Stomach smooth muscle (tissue), 2 donors: ENCODE data around the gene ABHD2.

Source experiments
- H3K27ac ChIP-seq: one replicate; pipeline ENCODE4 v1.7.0; 2013; ENCODE audit warnings: mild to moderate bottlenecking, low read length, inconsistent platforms
- H3K27me3 ChIP-seq, 2 donors: one replicate each; pipeline ENCODE4 v1.7.0; 2013; ENCODE audit warnings: low read length in 2 of 2; ENCODE audit not compliant: insufficient read depth in 2 of 2, control insufficient read depth in 1 of 2
- H3K36me3 ChIP-seq, 2 donors: one replicate each; pipeline ENCODE4 v1.7.0; 2013; ENCODE audit warnings: low read length in 2 of 2; ENCODE audit not compliant: control insufficient read depth in 2 of 2, insufficient read depth in 2 of 2
- H3K4me1 ChIP-seq: one replicate; pipeline ENCODE4 v1.7.0; 2013; ENCODE audit warnings: low read length; ENCODE audit not compliant: control insufficient read depth, insufficient read depth
- H3K4me3 ChIP-seq, 2 donors: one replicate each; pipeline ENCODE4 v1.7.0; 2013; ENCODE audit warnings: low read length in 2 of 2
- H3K9ac ChIP-seq, 2 donors: one replicate each; pipeline ENCODE4 v1.7.0; 2013; ENCODE audit warnings: low read length in 2 of 2, mild to moderate bottlenecking in 1 of 2
- H3K9me3 ChIP-seq, 2 donors: one replicate each; pipeline ENCODE4 v1.7.0; 2013; ENCODE audit warnings: low read length in 2 of 2; ENCODE audit not compliant: control insufficient read depth in 2 of 2
- donor health status: healthy.
- donor health status: Pancreatic carcinoma.

ABHD2 gene

DNA sequence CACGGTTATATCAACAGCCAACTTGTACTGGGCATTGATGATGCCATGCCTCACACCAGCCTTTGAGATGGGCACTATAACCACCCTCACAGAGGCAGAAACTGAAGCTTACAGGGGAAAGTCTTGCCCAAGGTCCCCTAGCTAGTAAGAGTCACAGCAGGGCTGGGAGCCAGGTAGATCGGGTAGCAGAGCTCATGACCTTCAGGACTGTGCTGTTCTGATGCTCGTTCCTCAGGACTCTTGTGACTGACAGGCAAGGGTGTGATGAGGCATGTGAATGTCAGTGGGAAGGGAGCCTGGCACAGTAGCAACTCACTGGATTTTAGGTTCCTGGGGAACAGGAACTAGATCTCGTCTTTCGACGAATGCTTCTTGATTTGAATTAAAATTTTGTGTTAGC, 67.4 kb downstream of the ABHD2 start:
- no peak overlapping the region for H3K9ac ChIP-seq
- H3K4me1 ChIP-seq, result no peaks in the 10 kb centered on the region
- no peaks in the 10 kb centered on the region for H3K27me3 ChIP-seq
- no peak overlapping the region for H3K27ac ChIP-seq
- no peak overlapping the region for H3K4me3 ChIP-seq
- no peaks in the 10 kb centered on the region for H3K9me3 ChIP-seq
- H3K36me3 ChIP-seq, result peaks cover 24 to 26% of the 10 kb centered on the region in 2 donors

GRCh38 chr15:89157061-89157460, 68.8 kb downstream of the ABHD2 start:
- peaks cover 21% of the 10 kb centered on the region in 2 donors for H3K36me3 ChIP-seq
- H3K4me3 ChIP-seq, result no peak overlapping the region
- no peaks in the 10 kb centered on the region for H3K27me3 ChIP-seq
- H3K4me1 ChIP-seq, result no peaks in the 10 kb centered on the region
- no peak overlapping the region for H3K9ac ChIP-seq
- H3K9me3 ChIP-seq, result no peaks in the 10 kb centered on the region
- H3K27ac ChIP-seq, result no peak overlapping the region

DNA sequence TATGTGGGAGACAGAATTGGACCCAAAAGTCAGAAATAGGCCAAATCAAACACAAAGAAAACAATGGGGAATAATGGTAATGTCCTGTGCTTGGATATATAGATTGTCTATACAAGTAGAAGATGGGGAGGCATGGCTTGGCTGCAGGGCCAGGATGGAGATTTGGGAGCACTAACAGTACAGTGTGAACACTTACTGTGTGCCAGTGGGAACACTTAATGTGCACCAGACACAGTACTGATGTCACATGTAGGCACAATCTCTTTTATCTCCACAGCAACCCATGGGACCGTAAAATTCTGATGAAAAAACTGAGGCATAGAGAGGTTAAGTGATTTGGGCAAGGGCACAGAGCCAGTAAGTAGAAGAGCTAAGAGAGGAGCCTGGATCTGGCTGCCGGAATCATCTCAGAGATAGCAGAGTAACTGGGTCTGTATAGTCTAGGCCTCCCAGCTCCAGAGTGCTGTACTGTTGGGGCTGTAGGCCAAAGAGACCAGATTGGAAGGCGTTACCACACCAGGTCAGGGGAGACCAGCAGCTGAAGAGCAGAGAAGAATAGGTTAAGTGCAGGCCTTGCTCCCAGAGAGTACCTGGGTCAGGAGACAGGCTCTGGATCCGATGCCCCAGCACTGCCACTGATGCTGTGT, 69.8 kb downstream of the ABHD2 start:
- Histone ChIP-seq H3K27me3 (no peaks in the 10 kb centered on the region), H3K4me1 (no peaks in the 10 kb centered on the region), H3K9me3 (no peaks in the 10 kb centered on the region), H3K9ac (no peak overlapping the region), H3K36me3 (peaks cover 13 to 17% of the 10 kb centered on the region in 2 donors), H3K4me3 (no peak overlapping the region), H3K27ac (no peak overlapping the region)

DNA sequence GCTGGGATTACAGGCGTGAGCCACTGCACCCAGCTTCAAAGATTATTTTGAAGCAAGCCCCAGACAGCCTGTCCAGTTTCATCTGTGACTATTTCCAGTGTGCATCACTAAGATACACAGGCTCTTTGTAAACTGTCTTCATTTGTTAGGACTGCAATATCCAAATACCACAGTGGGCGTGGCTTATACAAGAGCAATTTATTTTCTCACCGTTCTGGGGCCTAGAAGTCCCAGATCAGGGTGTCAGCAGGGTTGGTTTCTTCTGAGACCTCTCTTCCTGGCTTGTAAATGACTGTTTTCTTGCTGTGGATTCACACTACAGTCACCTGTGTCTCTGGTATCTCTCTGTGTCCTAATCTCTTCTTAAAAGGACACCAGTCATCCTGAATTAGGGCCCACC, 73.4 kb downstream of the ABHD2 start:
- H3K36me3 ChIP-seq, result peaks cover 5% of the 10 kb centered on the region in 2 donors
- no peak overlapping the region for H3K9ac ChIP-seq
- H3K4me3 ChIP-seq, result no peak overlapping the region
- peaks cover 14% of the 10 kb centered on the region for H3K4me1 ChIP-seq
- H3K27ac ChIP-seq, result no peak overlapping the region
- no peaks in the 10 kb centered on the region for H3K27me3 ChIP-seq
- no peaks in the 10 kb centered on the region for H3K9me3 ChIP-seq

DNA sequence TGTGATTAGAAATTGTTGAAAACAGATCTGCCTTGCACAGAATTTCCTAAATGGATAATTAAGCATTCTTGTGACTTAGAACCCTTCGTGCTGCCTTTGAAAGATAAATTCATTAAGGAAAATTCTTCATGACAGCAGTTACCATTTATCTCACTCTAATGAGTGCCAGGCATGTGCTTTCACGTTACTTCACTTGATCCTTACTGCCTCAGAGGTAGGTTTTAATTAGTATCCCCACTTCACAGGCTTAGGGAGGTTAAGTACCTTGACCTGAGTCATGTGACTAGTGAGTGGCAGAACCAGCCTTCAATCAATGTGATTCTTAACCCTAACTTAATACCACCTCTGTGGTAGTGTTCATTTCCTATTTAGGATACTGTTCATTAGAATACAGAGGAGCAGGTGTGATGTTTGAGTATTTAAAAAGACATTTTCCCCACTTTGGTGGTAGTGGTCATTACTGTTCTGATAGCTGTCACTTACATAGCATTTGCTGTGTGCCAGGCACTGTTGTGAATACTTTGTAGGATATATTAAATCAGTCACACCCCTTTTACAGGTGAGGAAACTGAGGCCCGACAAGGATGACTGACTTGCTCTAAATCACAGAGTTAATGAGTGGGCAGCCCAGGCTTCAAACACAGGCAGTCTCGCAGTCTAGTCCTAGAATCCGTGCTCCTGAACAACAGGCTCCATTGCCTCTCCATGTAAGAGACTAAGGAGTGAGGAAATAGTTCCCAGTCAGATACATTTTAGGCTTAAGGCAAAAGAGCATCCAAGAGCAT, 75.2 kb downstream of the ABHD2 start:
- no peak overlapping the region for H3K4me3 ChIP-seq
- peaks cover 0 to 5% of the 10 kb centered on the region in 2 donors for H3K36me3 ChIP-seq
- peaks cover 20% of the 10 kb centered on the region for H3K4me1 ChIP-seq
- no peaks in the 10 kb centered on the region for H3K27me3 ChIP-seq
- H3K9me3 ChIP-seq, result no peaks in the 10 kb centered on the region
- H3K27ac ChIP-seq, result no peak overlapping the region
- H3K9ac ChIP-seq, result no peak overlapping the region

DNA sequence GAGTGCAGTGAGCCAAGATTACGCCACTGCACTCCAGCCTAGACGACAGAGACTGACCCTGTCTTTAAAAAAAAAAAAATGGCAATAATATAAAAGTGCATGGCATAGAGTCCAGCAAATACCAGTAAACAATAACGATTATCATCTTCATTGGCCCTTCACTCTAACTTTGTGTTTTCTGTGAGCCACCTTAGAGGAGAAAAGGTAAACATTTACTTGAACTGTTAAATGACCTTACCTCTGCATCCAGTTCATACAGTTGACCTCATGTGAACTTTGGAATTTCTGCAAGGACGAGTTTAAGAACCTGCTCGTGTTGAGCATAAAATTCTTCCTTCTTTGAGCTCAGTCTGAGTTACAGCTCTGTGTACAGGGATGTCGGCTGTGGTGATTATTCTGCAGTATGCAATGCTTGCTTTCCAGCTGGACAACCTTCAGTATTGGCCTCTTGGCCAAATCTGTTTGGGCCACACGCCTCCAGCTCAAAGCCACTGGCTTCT, 76.5 kb downstream of the ABHD2 start:
- Histone ChIP-seq H3K36me3 (peaks cover 0 to 3% of the 10 kb centered on the region in 2 donors), H3K27me3 (no peaks in the 10 kb centered on the region), H3K4me1 (peaks cover 20% of the 10 kb centered on the region), H3K9ac (no peak overlapping the region), H3K4me3 (no peak overlapping the region), H3K27ac (no peak overlapping the region), H3K9me3 (no peaks in the 10 kb centered on the region)

- Histone ChIP-seq H3K4me3 (no peak overlapping the region), H3K9me3 (no peaks in the 10 kb centered on the region), H3K36me3 (peaks cover 0 to 3% of the 10 kb centered on the region in 2 donors), H3K9ac (no peak overlapping the region), H3K4me1 (peaks cover 20% of the 10 kb centered on the region), H3K27me3 (no peaks in the 10 kb centered on the region), H3K27ac (no peak overlapping the region)
These were observed 77.4 kb downstream of the ABHD2 start for GRCh38 chr15:89165677-89166076.

DNA sequence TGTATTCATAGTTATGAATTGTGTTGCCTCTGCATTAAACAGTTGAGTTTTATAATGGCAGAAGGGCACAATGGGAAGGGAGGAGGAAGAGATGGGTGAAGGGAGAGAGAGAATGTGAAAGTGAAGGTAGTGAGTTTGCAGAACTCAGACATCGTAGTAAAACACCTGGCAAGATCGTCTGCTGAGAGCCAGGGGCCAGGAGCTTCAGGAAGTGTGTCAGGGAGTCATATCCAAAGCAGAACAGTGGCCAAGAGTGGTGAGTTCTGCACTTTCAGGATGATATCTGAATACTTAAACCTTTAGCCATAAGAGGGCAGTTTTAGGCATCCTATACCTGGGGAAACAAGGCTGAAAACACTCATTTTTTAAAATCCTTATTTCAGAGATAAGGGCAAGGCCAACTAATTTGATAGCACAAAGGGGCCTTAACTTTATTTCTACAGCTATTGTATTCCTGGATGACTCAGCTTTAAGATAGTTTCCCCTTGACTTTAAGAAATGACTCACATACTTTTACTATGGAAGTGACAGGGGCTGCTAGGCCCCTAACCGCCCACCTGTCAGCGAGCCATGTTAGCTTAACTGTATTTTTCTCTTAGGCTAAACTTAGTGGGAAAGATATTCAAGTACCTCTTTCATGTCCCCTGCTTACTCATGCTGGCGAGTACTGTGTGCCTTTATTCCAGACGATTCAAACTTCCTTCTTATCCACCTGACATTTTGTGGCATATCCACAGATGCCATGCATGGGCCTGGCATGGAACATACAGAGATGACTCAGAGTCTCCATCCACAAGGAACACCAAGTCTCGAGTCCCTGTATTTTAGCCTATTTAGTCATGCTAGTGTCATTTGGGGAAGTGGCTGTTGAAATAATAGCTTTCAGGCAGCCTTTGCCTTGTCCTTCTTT, 79.3 kb downstream of the ABHD2 start:
- no peak overlapping the region for H3K9ac ChIP-seq
- peaks cover 20% of the 10 kb centered on the region for H3K4me1 ChIP-seq
- H3K36me3 ChIP-seq, result peaks cover 3 to 4% of the 10 kb centered on the region in 2 donors
- no peak overlapping the region for H3K27ac ChIP-seq
- no peaks in the 10 kb centered on the region for H3K9me3 ChIP-seq
- no peak overlapping the region for H3K4me3 ChIP-seq
- H3K27me3 ChIP-seq, result no peaks in the 10 kb centered on the region

DNA sequence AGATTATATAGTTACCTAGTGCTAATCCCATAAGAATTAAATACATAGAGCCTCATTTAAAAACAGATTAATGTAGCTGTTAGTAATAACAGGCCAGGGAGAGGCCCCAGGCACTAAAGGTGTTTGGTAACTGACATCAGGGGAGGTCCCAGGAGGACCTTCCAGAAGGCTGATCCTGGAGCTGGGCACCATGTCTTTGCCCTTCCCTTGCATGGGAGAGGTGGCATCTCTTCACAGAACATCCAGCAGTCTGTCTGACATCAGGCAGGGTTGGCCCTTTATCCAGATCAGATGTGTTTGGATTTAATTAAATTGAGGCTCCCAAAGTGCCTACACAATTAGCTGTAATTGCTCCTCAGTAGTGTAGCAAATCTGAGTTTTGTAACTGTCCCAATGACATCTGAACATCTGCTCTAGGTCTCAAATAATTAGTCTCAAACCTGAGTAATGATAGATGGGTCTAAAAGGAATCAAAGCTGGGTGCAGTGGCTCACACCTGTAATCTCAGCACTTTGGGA, 80.1 kb downstream of the ABHD2 start:
- Histone ChIP-seq H3K4me1 (peaks cover 22% of the 10 kb centered on the region), H3K36me3 (peaks cover 3 to 5% of the 10 kb centered on the region in 2 donors), H3K9me3 (no peaks in the 10 kb centered on the region), H3K9ac (no peak overlapping the region), H3K27ac (no peak overlapping the region), H3K27me3 (no peaks in the 10 kb centered on the region), H3K4me3 (no peak overlapping the region)

DNA sequence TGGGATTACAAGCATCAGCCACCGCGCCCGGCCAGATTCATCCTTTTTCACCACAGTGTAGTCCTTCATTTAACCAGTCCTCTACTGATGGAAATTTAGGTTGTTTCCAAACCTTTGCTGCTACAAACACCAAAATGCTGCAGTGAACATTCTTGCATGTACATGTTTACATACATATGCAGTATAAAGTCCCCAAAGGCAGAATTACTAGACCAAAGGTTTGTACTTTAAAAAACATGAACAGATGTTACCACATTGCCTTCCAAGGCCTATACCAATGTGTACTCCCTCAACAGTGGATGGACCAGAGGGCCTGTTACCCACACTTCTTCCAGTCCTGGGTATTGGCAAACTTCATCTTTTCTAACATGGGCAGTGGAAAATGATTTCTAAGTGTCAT, 82.1 kb downstream of the ABHD2 start:
- Histone ChIP-seq H3K36me3 (peaks cover 5 to 7% of the 10 kb centered on the region in 2 donors), H3K27me3 (no peaks in the 10 kb centered on the region), H3K9ac (no peak overlapping the region), H3K4me3 (no peak overlapping the region), H3K27ac (no peak overlapping the region), H3K9me3 (no peaks in the 10 kb centered on the region), H3K4me1 (peaks cover 16% of the 10 kb centered on the region)
